GM12874 (cell line): ENCODE measurements around the gene MGAM2.

Experiments
- CTCF ChIP-seq: IDR thresholded peaks from 2 replicates; pipeline ENCODE4 v1.5.1; 2011; ENCODE audit warnings: low read depth, mild to moderate bottlenecking, control low read depth, low read length, moderate library complexity; ENCODE audit not compliant: insufficient read depth

The MGAM2 gene

GRCh38 chr7:142089035-142089434 is 22.5 kb upstream of the MGAM2 start:
- no peak for TF ChIP-seq CTCF

- TF ChIP-seq CTCF, result no peak
These were observed 19.6 kb upstream of the MGAM2 start for GRCh38 chr7:142091961-142092360.

GRCh38 chr7:142094861-142095260 is 16.7 kb upstream of the MGAM2 start:
- TF ChIP-seq CTCF, result no peak

- no peak for TF ChIP-seq CTCF
These were observed 13.9 kb upstream of the MGAM2 start for GRCh38 chr7:142097571-142097970.

- TF ChIP-seq CTCF, result no peak
These were observed 13.5 kb upstream of the MGAM2 start for GRCh38 chr7:142098004-142098403.

- no peak for TF ChIP-seq CTCF
These were observed 10.9 kb upstream of the MGAM2 start for GRCh38 chr7:142100634-142101033.

- no peak for TF ChIP-seq CTCF
These were observed 6.7 kb upstream of the MGAM2 start for GRCh38 chr7:142104550-142105527.
